Activated CD8-positive, alpha-beta memory T cell treated with anti-CD3 and anti-CD28 coated beads for 24 hours (primary cell): ENCODE results near the gene MDM4.

Experiments used
- DNase-seq: peaks from one replicate; pipeline ENCODE4 v3.0.0-alpha.2; 2020

Gene MDM4

GRCh38 chr1:204493145-204493983 lies 22.8 kb upstream of the MDM4 start:
- peak; percentile 70 for DNase-seq

- DNase-seq: no peak
Measured at GRCh38 chr1:204493984-204494280, 22.3 kb upstream of the MDM4 start.

- DNase-seq: peak; percentile 89
Measured at GRCh38 chr1:204494281-204495077, 21.7 kb upstream of the MDM4 start, which contains the start of gene PIK3C2B. Gene PIK3C2B (minus strand): TSS chr1:204494805. CDS start chr1:204469802, 25,003 bp downstream.

DNA sequence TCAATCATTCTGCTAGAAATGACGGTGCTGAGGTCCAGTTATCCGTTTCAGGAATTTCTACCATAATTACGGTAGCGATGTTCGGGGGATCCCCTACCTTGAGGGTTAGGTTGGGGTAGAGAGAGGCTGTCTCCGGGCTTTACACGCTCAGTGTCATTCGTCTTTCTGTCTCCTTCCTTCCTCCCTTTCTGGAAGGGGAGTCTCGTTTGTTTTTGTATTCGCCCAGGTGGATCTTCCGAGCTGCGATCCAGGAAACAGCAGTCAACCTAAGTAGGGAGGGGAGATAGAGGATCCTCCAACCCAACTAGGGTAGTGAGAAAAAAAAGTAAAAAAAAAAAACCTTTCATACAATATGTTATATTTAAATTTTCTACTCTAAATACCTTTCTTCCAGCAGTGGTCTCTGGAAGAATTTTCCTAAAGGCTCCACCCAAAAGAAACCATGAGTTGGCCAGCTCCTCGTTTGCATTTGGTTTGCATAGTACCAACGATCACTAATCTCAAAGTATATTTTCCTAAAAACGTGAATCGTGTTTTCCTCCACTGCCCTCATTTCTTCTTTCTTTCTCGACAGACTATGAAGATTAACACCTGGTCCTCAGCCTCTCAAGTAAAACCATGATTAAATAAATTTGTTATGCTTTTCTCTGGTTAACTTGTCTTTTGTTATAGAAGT lies 21.0 kb upstream of the MDM4 start:
- no peak for DNase-seq

DNA sequence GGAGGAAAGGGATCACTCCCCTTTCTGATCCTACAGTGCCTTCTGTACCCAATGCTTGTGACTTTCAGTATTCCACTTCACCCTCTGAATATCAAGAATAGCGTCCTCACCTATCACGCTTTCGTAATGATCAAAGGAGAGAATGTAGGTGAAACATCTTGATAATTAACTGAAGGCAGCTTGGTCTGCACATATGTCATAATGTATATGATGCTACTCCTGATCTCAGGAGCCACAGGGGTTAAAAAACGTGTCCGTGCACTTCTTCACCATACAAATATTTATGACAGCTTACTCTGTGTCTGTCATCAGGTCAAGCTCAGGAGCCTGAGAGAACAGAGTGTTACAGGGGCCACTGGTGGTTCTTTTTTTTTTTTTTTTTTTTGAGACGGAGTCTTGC lies 20.4 kb upstream of the MDM4 start:
- no peak for DNase-seq

GRCh38 chr1:204498981-204499380 lies 17.2 kb upstream of the MDM4 start:
- DNase-seq: no peak

- no peak for DNase-seq
Measured at GRCh38 chr1:204499511-204500468, 16.4 kb upstream of the MDM4 start.

- no peak for DNase-seq
Measured at GRCh38 chr1:204502241-204502640, 14.0 kb upstream of the MDM4 start.

- no peak for DNase-seq
Measured at GRCh38 chr1:204503122-204503912, 12.9 kb upstream of the MDM4 start.

GRCh38 chr1:204503913-204504519 lies 12.2 kb upstream of the MDM4 start:
- no peak for DNase-seq

DNA sequence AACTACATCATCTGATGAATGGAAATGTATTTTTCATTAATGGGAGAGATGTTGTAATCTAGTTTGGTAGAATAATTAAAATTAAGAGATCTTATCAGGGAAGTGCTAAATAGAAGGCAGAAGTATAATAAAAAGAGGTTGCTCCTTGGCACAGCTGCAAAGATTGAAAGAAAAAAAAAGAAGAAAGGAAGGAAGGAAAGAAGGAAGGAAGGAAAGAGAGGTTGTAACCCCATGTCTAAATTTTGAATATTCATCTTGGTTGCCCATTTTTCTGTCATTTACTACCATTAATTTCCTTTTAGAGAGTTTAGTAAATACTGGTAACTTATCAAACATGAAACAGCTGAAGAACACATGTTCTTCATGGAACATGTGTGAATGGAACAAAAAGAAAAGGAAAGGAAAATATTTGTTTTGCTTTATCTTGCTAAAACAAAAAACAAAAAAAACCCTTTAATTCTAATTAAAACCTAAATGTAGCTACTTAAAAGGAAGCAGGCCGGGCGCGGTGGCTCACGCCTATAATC lies 10.5 kb upstream of the MDM4 start:
- DNase-seq: no peak

GRCh38 chr1:204506201-204506968 lies 9.8 kb upstream of the MDM4 start:
- DNase-seq: peak; percentile 87

- DNase-seq: peak; percentile 98
Measured at GRCh38 chr1:204506969-204507316, 9.3 kb upstream of the MDM4 start.

DNA sequence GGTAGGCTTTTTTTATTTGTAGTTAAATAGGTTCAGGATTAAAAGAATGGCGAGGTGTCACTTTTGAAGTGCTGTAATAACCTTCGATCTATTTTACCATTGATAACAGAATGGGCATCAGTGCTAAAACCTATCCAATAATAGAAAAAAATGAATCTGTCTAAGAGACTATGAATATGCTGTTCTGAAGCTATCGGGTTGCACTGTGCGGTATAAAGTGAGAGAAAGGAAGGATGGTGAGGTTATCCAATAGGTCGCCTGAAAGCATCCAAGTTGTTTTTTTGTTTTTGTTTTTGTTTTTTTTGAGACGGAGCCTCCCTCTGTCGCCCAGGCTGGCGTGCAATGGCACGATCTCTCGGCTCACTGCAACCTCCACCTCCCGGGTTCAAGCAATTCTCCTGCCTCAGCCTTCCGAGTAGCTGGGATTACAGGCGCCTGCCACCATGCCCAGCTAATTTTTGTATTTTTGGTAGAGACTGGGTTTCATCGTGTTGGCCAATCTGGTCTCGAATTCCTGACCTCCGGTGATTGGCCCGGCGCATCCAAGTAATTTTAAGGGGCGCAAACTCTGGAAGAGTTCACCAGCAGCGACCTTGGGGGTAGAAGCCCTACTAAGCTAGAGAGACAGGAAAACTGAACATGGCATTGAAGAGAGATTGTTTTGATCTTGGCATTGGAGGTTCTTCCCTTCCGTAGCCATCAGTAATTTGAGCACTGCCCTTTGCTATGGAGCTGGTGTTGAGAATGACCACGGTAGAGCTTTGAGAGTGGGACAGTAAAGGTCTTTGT lies 8.7 kb upstream of the MDM4 start:
- peak; percentile 77 for DNase-seq

GRCh38 chr1:204509186-204509635 lies 7.0 kb upstream of the MDM4 start:
- no peak for DNase-seq

DNA sequence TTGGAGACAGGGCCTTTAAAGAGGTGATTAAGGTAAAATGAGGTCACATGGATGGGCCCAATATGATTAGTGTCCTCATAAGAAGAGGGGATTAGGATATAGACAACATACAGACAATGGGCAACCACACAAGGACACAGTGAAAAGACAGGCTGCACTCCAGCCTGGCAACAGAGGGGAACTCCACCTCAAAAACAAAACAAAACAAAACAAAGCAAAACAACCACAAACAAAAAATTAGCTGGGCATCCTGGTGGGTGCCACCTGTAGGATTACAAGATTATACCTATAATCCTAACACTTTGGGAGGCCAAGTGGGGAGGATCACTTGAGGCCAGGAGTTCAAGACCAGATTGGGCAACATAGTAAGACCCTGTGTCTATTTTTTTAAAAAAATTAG lies 4.8 kb upstream of the MDM4 start:
- DNase-seq: peak; percentile 11

GRCh38 chr1:204513117-204513716 lies 3.0 kb upstream of the MDM4 start:
- DNase-seq: peak; percentile 76

DNA sequence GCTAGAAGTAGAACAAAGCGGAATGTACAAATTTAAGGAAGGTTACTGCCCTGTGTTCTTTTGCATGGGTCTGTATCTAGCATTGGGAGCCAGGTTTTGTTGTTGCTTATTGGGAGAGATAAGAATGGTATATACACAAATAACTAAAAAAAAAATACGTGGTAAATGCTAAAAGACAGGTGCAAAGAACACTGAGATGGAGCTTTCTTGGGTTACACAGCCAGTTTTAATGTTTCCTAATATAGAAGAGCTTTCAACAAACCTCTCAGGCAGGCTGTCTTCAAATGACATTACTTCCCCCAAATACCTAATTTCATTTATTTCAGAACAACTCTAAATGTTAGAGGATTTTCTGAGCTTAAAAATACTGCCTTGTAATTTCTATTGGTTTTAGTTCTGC lies 1.4 kb upstream of the MDM4 start:
- no peak for DNase-seq

DNA sequence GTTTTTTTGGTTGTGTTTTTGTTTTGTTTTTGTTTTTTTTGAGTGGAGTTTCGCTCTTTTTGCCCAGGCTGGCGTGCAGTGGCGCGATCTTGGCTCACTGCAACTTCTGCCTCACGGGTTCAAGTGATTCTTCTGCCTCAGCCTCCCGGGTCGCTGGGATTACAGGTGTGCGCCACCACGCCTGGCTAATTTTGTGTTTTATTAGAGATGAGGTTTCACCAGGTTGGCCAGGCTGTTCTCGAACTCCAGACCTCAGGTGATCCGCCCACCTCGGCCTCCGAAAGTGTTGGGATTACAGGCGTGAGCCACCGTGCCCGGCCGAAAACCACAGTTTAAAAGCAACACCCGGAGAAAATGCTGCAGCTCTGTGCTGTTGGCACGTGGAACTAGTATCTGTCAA lies 1.2 kb downstream of the MDM4 start:
- DNase-seq: peak; percentile 72
